Measurements from ENCODE around the gene FAM187B. TPM values are rescaled to one million over a fixed set of nuclear protein-coding genes. Genes with fewer than 3 reads are reported as not detected.

FAM187B gene
- total RNA-seq, 1 experiment from 2014 or later, result not detected

DNA sequence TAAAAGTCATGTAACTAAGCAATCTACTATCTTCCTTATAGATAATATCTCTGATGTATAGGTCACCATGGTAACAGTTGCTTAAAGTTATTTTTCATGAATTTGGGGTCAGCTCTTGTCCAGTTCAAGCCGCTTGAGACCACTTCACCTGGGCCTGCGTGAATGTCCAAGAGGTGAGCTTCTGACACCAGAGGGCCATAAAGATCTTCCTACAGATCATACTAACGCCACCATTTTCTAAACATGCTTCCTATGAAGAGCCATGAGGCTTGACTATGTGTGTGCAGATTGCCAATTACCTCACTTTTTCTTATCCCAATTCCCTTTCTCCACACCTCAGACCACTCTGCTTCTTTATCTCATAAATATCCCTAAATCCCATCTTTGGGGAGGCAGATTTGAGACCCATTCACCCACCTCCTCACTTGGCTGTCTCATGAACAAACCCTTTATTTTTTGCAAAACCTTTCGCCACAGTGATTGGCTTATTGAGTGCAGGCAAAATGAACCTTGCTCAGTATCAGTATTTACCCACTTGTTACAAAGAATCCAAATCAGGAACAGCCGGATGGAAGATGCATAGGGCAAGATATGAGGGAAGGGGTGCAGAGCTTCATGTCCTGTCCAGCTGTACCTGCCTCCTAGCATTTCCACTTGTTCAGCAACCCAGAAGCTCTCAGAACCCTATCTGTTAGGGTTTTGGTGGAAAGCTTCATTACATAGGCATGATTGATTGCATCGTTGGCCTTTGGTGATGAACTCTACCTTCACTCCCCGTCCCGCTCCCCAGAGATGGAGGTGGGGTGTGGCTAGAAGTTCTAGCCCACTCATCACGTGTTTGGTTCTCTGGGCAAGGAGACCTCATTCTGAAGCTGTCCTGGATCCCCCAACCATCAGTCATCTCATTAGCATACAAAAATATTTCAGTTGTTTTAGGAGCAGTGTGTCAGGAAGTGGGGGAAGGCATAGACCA, 34.2 kb downstream of the FAM187B start:
- no peaks in the 10 kb centered on the region for H3K36me3 Mint-ChIP-seq (ENCODE audit: insufficient read depth, unreplicated experiment)
- H3K27ac Mint-ChIP-seq (ENCODE audit: unreplicated experiment), result no peak overlapping the region
- intact Hi-C loops (cut with micrococcal nuclease; ENCODE audit: unreplicated experiment), result no loop called here
- TF ChIP-seq CTCF (IDR thresholded peaks at IDR 0.05; ENCODE audit: unreplicated experiment), result no peak
- DNase-seq, result no peak
- BruUV-seq (replicated peaks), result no TSS peak
- H3K9me3 Mint-ChIP-seq (ENCODE audit: low read depth, unreplicated experiment), result no peaks in the 10 kb centered on the region
- H3K4me3 Mint-ChIP-seq (ENCODE audit: low read depth, unreplicated experiment), result no peak overlapping the region
- peaks cover 21% of the 10 kb centered on the region for H3K4me1 Mint-ChIP-seq (ENCODE audit: low read depth, unreplicated experiment)
- H3K27me3 Mint-ChIP-seq (ENCODE audit: unreplicated experiment), result no peaks in the 10 kb centered on the region
- CTCF ChIA-PET, result no interaction called here

- TF ChIP-seq CTCF (IDR thresholded peaks at IDR 0.05; ENCODE audit: unreplicated experiment), result no peak
- intact Hi-C loops (cut with micrococcal nuclease; ENCODE audit: unreplicated experiment), result no loop called here
- Mint-ChIP-seq H3K36me3 (ENCODE audit: insufficient read depth, unreplicated experiment) (no peaks in the 10 kb centered on the region), H3K27ac (ENCODE audit: unreplicated experiment) (no peak overlapping the region), H3K4me1 (ENCODE audit: low read depth, unreplicated experiment) (no peaks in the 10 kb centered on the region), H3K9me3 (ENCODE audit: low read depth, unreplicated experiment) (peaks cover 5% of the 10 kb centered on the region), H3K27me3 (ENCODE audit: unreplicated experiment) (no peaks in the 10 kb centered on the region), H3K4me3 (ENCODE audit: low read depth, unreplicated experiment) (no peak overlapping the region)
- CTCF ChIA-PET, result no interaction called here
- DNase-seq, result no peak
- no TSS peak for BruUV-seq (replicated peaks)
These were observed 43.7 kb downstream of the FAM187B start for GRCh38 chr19:35184884-35185283.

DNA sequence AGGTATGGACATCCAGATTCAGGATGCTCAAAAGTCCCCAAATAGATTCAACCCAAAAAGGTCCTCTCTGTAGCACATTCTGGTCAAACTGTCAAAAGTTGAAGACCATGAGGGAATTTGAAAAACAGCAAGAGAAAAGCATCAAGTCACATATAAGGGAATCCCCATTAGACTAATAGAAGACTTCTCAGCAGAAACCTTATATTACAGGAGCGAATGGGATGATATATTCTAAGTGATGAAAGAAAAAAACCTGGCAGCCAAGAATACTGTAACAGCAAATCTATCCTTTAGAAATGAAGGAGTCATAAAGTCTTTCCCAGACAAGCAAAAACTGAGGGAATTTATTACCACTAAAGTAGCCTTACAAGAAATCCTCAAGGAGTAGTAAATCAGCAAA, 44.3 kb downstream of the FAM187B start:
- CTCF ChIA-PET, result interaction anchor here (0.7 kb wide), 1 partner anchor 28 kb away, joined by 3 read pairs; no protein-coding TSS in a partner anchor
- Mint-ChIP-seq H3K36me3 (ENCODE audit: insufficient read depth, unreplicated experiment) (no peaks in the 10 kb centered on the region), H3K27me3 (ENCODE audit: unreplicated experiment) (no peaks in the 10 kb centered on the region), H3K4me1 (ENCODE audit: low read depth, unreplicated experiment) (no peaks in the 10 kb centered on the region), H3K4me3 (ENCODE audit: low read depth, unreplicated experiment) (no peak overlapping the region), H3K27ac (ENCODE audit: unreplicated experiment) (no peak overlapping the region), H3K9me3 (ENCODE audit: low read depth, unreplicated experiment) (peaks cover 5% of the 10 kb centered on the region)
- TF ChIP-seq CTCF (IDR thresholded peaks at IDR 0.05; ENCODE audit: unreplicated experiment), result no peak
- intact Hi-C loops (cut with micrococcal nuclease; ENCODE audit: unreplicated experiment), result no loop called here
- BruUV-seq (replicated peaks), result no TSS peak
- DNase-seq, result no peak

DNA sequence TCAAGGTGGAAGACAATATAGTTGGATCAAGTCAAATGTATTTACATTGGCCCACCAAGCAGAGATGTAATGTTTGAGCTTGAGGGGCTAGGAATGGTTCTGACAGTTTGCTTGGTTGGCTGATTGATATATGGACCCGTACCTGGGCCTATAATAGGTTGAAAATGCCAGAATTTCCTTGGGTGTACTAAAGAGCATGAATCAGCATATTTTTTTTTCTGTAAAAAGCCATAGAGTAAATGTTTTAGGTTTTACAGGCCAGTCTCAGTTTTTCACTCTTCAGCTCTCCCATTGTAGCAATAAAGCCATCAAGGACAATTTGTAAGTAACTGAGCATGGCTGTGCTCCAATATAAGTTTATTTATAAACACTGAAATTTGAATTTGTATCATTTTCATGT, 47.2 kb downstream of the FAM187B start:
- intact Hi-C loops (cut with micrococcal nuclease; ENCODE audit: unreplicated experiment), result no loop called here
- Mint-ChIP-seq H3K9me3 (ENCODE audit: low read depth, unreplicated experiment) (peaks cover 5% of the 10 kb centered on the region), H3K27me3 (ENCODE audit: unreplicated experiment) (no peaks in the 10 kb centered on the region), H3K4me1 (ENCODE audit: low read depth, unreplicated experiment) (no peaks in the 10 kb centered on the region), H3K27ac (ENCODE audit: unreplicated experiment) (no peak overlapping the region), H3K36me3 (ENCODE audit: insufficient read depth, unreplicated experiment) (no peaks in the 10 kb centered on the region), H3K4me3 (ENCODE audit: low read depth, unreplicated experiment) (no peak overlapping the region)
- CTCF ChIA-PET, result no interaction called here
- BruUV-seq (replicated peaks), result no TSS peak
- no peak for TF ChIP-seq CTCF (IDR thresholded peaks at IDR 0.05; ENCODE audit: unreplicated experiment)
- DNase-seq, result no peak
